ENCODE results near the gene FHIP1A.
A peak's percentile ranks its signal among the peaks of the same experiment; 100 is the strongest.

The FHIP1A gene

GRCh38 chr4:151408630-151409469 is at the start of gene FHIP1A:
Gene FHIP1A (plus strand): TSS chr4:151409176. CDS start chr4:151566260, 157,084 bp downstream.
- DNase-seq (ENCODE audit: low read depth, low spot score), result peak; percentile 73
- peak within 1 kb of the TSS; percentile 56 for H3K4me3 ChIP-seq (ENCODE audit: low read depth, low read length)
- in situ Hi-C loops (cut with HindIII; ENCODE audit: low sequenced_read_pairs), result no loop called here
- TF ChIP-seq CTCF (IDR thresholded peaks at IDR 0.05; ENCODE audit: low read depth, low read length), result peak; percentile 16

GRCh38 chr4:151359576-151359975 is 49.4 kb upstream of the FHIP1A start:
- H3K4me3 ChIP-seq (ENCODE audit: low read depth, low read length), result no peak overlapping the region
- in situ Hi-C loops (cut with HindIII; ENCODE audit: low sequenced_read_pairs), result no loop called here
- no peak for DNase-seq (ENCODE audit: low read depth, low spot score)
- no peak for TF ChIP-seq CTCF (IDR thresholded peaks at IDR 0.05; ENCODE audit: low read depth, low read length)

- no peak overlapping the region for H3K4me3 ChIP-seq (ENCODE audit: low read depth, low read length)
- DNase-seq (ENCODE audit: low read depth, low spot score), result no peak
- in situ Hi-C loops (cut with HindIII; ENCODE audit: low sequenced_read_pairs), result no loop called here
- TF ChIP-seq CTCF (IDR thresholded peaks at IDR 0.05; ENCODE audit: low read depth, low read length), result no peak
Measured at GRCh38 chr4:151361126-151361525, 47.9 kb upstream of the FHIP1A start.

- no peak for DNase-seq (ENCODE audit: low read depth, low spot score)
- in situ Hi-C loops (cut with HindIII; ENCODE audit: low sequenced_read_pairs), result no loop called here
- no peak overlapping the region for H3K4me3 ChIP-seq (ENCODE audit: low read depth, low read length)
- no peak for TF ChIP-seq CTCF (IDR thresholded peaks at IDR 0.05; ENCODE audit: low read depth, low read length)
Measured at GRCh38 chr4:151361966-151362365, 47.0 kb upstream of the FHIP1A start.

GRCh38 chr4:151362404-151363164 is 46.4 kb upstream of the FHIP1A start:
- peak; percentile 80 for DNase-seq (ENCODE audit: low read depth, low spot score)
- H3K4me3 ChIP-seq (ENCODE audit: low read depth, low read length), result no peak overlapping the region
- in situ Hi-C loops (cut with HindIII; ENCODE audit: low sequenced_read_pairs), result no loop called here
- peak; percentile 100 for TF ChIP-seq CTCF (IDR thresholded peaks at IDR 0.05; ENCODE audit: low read depth, low read length)

GRCh38 chr4:151376540-151376939 is 32.4 kb upstream of the FHIP1A start:
- no peak for DNase-seq (ENCODE audit: low read depth, low spot score)
- no peak overlapping the region for H3K4me3 ChIP-seq (ENCODE audit: low read depth, low read length)
- in situ Hi-C loops (cut with HindIII; ENCODE audit: low sequenced_read_pairs), result no loop called here
- TF ChIP-seq CTCF (IDR thresholded peaks at IDR 0.05; ENCODE audit: low read depth, low read length), result no peak
